Left hindlimb (tissue), 1 donor: ENCODE measurements around the gene CDIPT.

ENCODE experiments used
- DNase-seq: peaks from one replicate; pipeline ENCODE4 v3.0.0-alpha.2; 2018

CDIPT gene

DNA sequence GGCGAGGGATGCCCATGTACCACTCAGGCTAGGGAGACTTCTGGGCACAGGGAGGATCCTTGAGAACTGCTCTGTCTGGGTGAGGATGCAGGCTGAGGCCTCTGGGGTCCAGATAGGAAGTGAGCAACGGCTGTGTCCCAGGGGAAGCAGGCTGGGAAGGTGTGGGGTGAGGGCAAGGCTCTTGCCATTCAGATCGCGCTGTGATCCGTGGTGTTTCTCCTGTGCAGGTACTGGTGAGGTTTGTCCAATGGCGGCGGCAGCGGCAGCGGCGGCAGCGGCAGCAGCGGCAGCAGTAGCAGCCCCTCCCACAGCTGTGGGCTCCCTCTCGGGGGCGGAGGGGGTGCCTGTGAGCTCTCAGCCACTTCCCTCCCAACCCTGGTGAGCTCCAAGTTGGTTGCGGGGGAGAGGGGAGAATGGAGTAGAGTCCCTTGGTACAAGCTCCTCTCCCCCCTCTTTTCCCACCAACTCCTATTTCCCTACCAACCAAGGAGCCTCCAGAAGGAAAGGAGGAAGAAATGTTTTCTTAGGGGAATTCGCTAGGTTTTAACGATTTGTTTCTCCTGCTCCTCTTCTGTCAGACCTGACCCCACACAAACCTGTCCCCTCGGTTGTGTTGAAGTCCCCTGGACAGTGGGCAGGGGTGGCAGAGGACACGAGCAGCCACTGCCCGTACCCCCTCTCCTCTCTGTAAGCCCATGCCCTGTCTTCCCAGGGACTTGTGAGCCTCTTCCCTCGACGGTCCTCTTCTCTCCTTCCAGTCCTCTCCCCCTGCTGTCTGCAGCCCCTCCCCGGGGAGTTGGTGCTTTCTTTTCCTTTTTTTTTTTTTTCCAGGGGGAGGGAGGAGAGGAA lies 53.0 kb downstream of the CDIPT start:
- peak; percentile 43 for DNase-seq

DNA sequence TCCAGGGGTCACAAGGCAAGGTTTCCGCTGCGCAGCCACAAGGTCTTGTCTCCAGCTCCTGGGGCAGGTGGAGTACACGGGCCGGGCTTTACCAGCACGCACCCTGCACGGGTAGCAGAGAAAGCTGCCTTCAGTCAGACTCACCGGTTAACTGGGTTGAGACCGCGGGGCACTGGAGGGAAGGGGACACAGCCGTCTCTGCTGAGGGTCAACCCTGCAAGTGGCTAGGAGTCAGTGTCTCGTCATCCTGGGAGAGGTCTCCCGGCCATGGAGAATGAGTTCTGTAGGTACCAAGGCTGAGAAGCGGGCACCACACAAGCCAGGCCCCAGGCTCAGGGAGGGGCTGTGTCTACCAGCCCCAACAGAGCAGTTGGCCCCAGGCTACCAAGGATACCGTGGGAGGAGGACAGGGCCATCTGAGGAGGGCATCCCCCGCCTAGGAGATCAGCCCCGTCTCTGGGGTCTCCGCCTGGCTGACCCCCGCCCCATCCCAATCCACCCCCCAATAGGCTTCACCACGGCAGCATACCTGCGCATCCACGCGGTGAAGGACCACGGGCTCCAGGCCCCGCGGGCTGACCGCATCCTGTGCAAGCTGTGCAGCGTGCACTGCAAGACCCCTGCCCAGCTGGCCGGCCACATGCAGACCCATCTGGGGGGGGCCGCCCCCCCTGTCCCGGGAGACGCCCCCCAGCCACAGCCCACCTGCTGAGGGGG lies 53.8 kb downstream of the CDIPT start:
- no peak for DNase-seq
